GM12875 (cell line): ENCODE results near the gene CREB3L2.

Experiments used
- H3K4me3 ChIP-seq: one replicate; pipeline ENCODE4 v1.5.1; 2011; ENCODE audit warnings: low read depth, low read length, control low read depth
- TF ChIP-seq, protein P1 (sequence below): IDR thresholded peaks from 2 replicates; pipeline ENCODE4 v1.5.1; 2011; ENCODE audit warnings: low read depth, mild to moderate bottlenecking, control low read depth, inconsistent platforms, low read length, moderate library complexity, borderline replicate concordance; ENCODE audit not compliant: insufficient read depth

Gene CREB3L2

GRCh38 chr7:138004046-138004445 is 2.2 kb upstream of the CREB3L2 start:
- H3K4me3 ChIP-seq: no peak overlapping the region
- TF ChIP-seq, protein P1, sequence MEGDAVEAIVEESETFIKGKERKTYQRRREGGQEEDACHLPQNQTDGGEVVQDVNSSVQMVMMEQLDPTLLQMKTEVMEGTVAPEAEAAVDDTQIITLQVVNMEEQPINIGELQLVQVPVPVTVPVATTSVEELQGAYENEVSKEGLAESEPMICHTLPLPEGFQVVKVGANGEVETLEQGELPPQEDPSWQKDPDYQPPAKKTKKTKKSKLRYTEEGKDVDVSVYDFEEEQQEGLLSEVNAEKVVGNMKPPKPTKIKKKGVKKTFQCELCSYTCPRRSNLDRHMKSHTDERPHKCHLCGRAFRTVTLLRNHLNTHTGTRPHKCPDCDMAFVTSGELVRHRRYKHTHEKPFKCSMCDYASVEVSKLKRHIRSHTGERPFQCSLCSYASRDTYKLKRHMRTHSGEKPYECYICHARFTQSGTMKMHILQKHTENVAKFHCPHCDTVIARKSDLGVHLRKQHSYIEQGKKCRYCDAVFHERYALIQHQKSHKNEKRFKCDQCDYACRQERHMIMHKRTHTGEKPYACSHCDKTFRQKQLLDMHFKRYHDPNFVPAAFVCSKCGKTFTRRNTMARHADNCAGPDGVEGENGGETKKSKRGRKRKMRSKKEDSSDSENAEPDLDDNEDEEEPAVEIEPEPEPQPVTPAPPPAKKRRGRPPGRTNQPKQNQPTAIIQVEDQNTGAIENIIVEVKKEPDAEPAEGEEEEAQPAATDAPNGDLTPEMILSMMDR: no peak

DNA sequence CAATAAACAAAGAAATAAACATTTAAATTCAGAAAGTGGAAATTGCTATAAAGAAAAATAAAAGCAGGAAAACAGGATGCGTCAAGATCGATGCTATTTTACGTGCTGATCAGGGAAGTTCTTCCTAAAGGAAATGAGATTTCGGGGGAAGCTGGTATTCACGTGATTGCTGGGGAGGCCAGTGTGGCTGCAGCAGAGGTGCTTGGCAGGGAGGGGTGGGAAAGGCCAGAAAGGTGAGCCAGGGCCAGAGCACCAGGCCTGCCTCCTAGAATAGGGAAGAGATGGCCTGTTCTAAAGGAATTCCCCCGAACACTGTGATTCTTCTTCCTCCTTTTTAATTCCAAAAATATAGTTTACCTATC is 923 bp upstream of the CREB3L2 start:
- TF ChIP-seq, protein P1: no peak

GRCh38 chr7:138002096-138002827 is 376 bp upstream of the CREB3L2 start:
- TF ChIP-seq, protein P1: peak; percentile 73
- peak overlapping the region; percentile 76 for H3K4me3 ChIP-seq

More for the DNA sequence above, 923 bp upstream of the CREB3L2 start:
- no peak overlapping the region for H3K4me3 ChIP-seq

DNA sequence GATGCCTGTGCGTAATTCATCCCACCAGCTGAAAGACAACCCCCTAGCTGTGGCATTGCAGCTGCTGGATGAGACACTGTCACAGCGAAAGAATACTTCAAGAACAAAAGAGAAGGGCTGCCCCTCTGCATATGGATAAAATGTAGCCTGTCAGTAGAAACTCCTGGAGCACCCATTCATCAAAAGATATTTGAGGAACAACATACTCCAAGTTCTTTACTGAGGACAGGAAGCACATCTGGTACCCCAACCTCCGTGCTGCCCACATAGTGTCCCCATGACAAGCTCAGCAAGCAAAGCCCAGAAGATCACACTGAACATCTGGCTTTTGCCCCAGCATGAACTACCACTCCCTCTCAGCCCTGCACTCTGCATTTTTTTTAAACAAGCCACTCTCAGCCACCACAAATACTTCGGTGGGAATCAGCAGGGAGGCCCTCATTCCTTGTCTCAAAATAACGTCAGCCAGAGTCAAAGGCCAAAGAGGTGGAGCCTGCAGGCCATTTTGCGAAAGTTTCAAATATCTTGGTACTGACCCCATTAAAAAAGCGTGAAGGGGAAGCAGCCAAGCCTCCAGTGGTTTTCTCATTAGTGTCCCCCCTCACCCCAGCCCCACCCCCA is 1.7 kb downstream of the CREB3L2 start:
- peak overlapping the region; percentile 76 for H3K4me3 ChIP-seq

GRCh38 chr7:137999496-138000080 is 2.3 kb downstream of the CREB3L2 start:
- TF ChIP-seq, protein P1: no peak
- H3K4me3 ChIP-seq: peak overlapping the region; percentile 76

More for the DNA sequence above, 1.7 kb downstream of the CREB3L2 start:
- TF ChIP-seq, protein P1: no peak

DNA sequence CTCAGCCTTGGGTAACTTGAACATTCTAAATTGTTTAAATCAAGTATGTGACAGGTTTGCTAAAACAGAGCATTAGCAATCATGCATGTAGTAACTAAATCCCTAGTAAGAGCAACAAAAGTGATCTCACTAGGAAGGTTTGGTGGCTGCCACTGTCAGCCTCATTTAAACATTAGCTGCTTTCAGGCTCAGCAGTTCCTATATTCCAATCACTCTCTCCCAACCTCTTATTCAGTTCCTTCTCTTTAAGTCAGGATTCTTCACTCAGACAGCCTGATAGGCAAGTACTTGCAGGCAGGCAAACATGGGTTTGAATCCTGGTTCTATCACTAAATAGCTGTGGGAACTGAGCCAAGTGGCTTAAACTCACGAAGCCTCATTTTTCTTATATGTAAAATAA is 3.6 kb downstream of the CREB3L2 start:
- no peak overlapping the region for H3K4me3 ChIP-seq
- TF ChIP-seq, protein P1: no peak
